ENCODE data around the gene SNCB.

- TF ChIP-seq, protein P1, sequence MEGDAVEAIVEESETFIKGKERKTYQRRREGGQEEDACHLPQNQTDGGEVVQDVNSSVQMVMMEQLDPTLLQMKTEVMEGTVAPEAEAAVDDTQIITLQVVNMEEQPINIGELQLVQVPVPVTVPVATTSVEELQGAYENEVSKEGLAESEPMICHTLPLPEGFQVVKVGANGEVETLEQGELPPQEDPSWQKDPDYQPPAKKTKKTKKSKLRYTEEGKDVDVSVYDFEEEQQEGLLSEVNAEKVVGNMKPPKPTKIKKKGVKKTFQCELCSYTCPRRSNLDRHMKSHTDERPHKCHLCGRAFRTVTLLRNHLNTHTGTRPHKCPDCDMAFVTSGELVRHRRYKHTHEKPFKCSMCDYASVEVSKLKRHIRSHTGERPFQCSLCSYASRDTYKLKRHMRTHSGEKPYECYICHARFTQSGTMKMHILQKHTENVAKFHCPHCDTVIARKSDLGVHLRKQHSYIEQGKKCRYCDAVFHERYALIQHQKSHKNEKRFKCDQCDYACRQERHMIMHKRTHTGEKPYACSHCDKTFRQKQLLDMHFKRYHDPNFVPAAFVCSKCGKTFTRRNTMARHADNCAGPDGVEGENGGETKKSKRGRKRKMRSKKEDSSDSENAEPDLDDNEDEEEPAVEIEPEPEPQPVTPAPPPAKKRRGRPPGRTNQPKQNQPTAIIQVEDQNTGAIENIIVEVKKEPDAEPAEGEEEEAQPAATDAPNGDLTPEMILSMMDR (conservative IDR thresholded peaks at IDR 0.05; ENCODE audit: low read length) = no peak
- TF ChIP-seq EZH2phosphoT487 (IDR thresholded peaks at IDR 0.05; ENCODE audit: borderline replicate concordance) = no peak
These were observed 15.4 kb downstream of the SNCB start for GRCh38 chr5:176614805-176615478.

All from Loucy (cell line).